Right atrium auricular region (tissue), 2 donors: Measurements from ENCODE around the gene EID1. TPM values are rescaled to one million over a fixed set of nuclear protein-coding genes. Genes with fewer than 3 reads are reported as not detected.
A peak's percentile ranks its signal among the peaks of the same experiment; 100 is the strongest.

Experiments
- DNase-seq: peaks from one replicate; pipeline ENCODE4 v3.0.0-alpha.2; 2019; ENCODE audit warnings: low spot score
- H3K27ac ChIP-seq, 2 donors: fragments of 200-600 bp; sonication (generic); 1 replicate in 1 of 2; 2 replicates in 1 of 2; pipeline ENCODE4 v1.5.1; 2016 to 2019
- H3K27me3 ChIP-seq, 2 donors: fragments of 200-600 bp; sonication (generic); one replicate each; pipeline versions ENCODE4 v1.5.1 to v1.6.0; 2017 to 2019
- H3K36me3 ChIP-seq: fragments of 200-600 bp; sonication (generic); one replicate; pipeline ENCODE4 v1.5.1; 2016
- H3K4me1 ChIP-seq, 2 donors: fragments of 200-600 bp; sonication (generic); one replicate each; pipeline versions ENCODE4 v1.5.1 to v1.6.0; 2017 to 2019
- H3K4me3 ChIP-seq, 2 donors: fragments of 200-600 bp; sonication (generic); 1 replicate in 1 of 2; 2 replicates in 1 of 2; pipeline ENCODE4 v1.5.1; 2017 to 2019; ENCODE audit warnings: mild to moderate bottlenecking in 1 of 2, moderate library complexity in 1 of 2
- H3K9me3 ChIP-seq, 2 donors: fragments of 200-600 bp; sonication (generic); one replicate each; pipeline ENCODE4 v1.5.1; 2019
- CTCF ChIP-seq, 2 donors: fragments of 200-600 bp; sonication (generic); IDR thresholded peaks; one replicate each; pipeline ENCODE4 v1.5.1; 2019; ENCODE audit warnings: antibody characterized with exemption in 2 of 2
- total RNA-seq, 2 donors: library from RNA; depleted of rRNA; stranded (reverse); fragments of >200 nt; gene quantifications; one replicate each; pipeline ENCODE4 v1.1.0, GENCODE V29; 2016

The EID1 gene
- total RNA-seq, 2 donors from 2014 or later: 369 to 524 TPM

GRCh38 chr15:48925714-48926223, 47.8 kb downstream of the EID1 start:
- no peak for DNase-seq
- Histone ChIP-seq H3K27me3 (no peaks in the 10 kb centered on the region), H3K4me3 (no peak overlapping the region), H3K9me3 (no peaks in the 10 kb centered on the region), H3K27ac (peak overlapping the region in 1 of 2 donors; percentile 63), H3K36me3 (no peaks in the 10 kb centered on the region), H3K4me1 (peaks cover 0 to 12% of the 10 kb centered on the region in 2 donors)
- TF ChIP-seq CTCF (IDR thresholded peaks at IDR 0.05): no peak

GRCh38 chr15:48928877-48929538, 51.1 kb downstream of the EID1 start:
- no peaks in the 10 kb centered on the region for H3K9me3 ChIP-seq
- no peak for DNase-seq
- no peak for TF ChIP-seq CTCF (IDR thresholded peaks at IDR 0.05)
- H3K4me3 ChIP-seq: no peak overlapping the region
- peaks cover 0 to 12% of the 10 kb centered on the region in 2 donors for H3K4me1 ChIP-seq
- H3K36me3 ChIP-seq: no peaks in the 10 kb centered on the region
- no peak overlapping the region for H3K27ac ChIP-seq
- no peaks in the 10 kb centered on the region for H3K27me3 ChIP-seq

- H3K9me3 ChIP-seq: no peaks in the 10 kb centered on the region
- H3K27me3 ChIP-seq: no peaks in the 10 kb centered on the region
- no peak overlapping the region for H3K4me3 ChIP-seq
- no peaks in the 10 kb centered on the region for H3K36me3 ChIP-seq
- no peak overlapping the region for H3K27ac ChIP-seq
- no peak for TF ChIP-seq CTCF (IDR thresholded peaks at IDR 0.05)
- DNase-seq: no peak
- peaks cover 0 to 10% of the 10 kb centered on the region in 2 donors for H3K4me1 ChIP-seq
Measured at GRCh38 chr15:48929661-48930060, 51.7 kb downstream of the EID1 start.

Other genes with a start within 250 kb of the EID1 start
- 10 to 100 TPM; 57.1 to 84.9 TPM for gene FBN1, start 232.4 kb upstream of the EID1 start, total RNA-seq
- gene CEP152, start 67.1 kb upstream of the EID1 start, total RNA-seq: 1 to 10 TPM; 1.1 to 1.4 TPM
- 1 to 10 TPM; 4.9 to 5.3 TPM for gene SHC4, start 85.8 kb downstream of the EID1 start, total RNA-seq
- gene SECISBP2L, start 168.3 kb downstream of the EID1 start, total RNA-seq: 10 to 100 TPM; 21.8 to 23.0 TPM